Keratinocyte (primary cell): ENCODE measurements around the gene NUP54. TPM values are rescaled to one million over a fixed set of nuclear protein-coding genes. Genes with fewer than 3 reads are reported as not detected.
A peak's percentile ranks its signal among the peaks of the same experiment; 100 is the strongest.

Experiments used
- DNase-seq: peaks from one replicate; pipeline ENCODE4 v3.0.0-alpha.2; 2011; ENCODE audit warnings: low read depth, missing footprints, low spot score
- FAIRE-seq: peaks from 2 replicates; lab custom pipeline; 2011; peaks lifted over from hg19 to GRCh38; lab: Jason Lieb, UNC
- H2AFZ ChIP-seq: 2 replicates; pipeline ENCODE4 v1.6.0; 2012; ENCODE audit warnings: low read length, control low read depth, inconsistent platforms; ENCODE audit not compliant: control insufficient read depth
- H3K27ac ChIP-seq: 2 replicates; pipeline ENCODE4 v1.5.1; 2011; ENCODE audit warnings: low read length; ENCODE audit not compliant: control insufficient read depth, insufficient read depth
- H3K27me3 ChIP-seq: 3 replicates; pipeline ENCODE4 v1.6.0; 2011; ENCODE audit warnings: low read length; ENCODE audit not compliant: control insufficient read depth, insufficient read depth; ENCODE audit errors: extremely low read depth
- H3K36me3 ChIP-seq, 2 experiments: 2 replicates in 1 of 2; 3 replicates in 1 of 2; pipeline ENCODE4 v1.5.1; 2011; ENCODE audit warnings: low read length in 2 of 2, mild to moderate bottlenecking in 1 of 2; ENCODE audit not compliant: control insufficient read depth in 2 of 2, insufficient read depth in 2 of 2; ENCODE audit errors: extremely low read depth in 1 of 2
- H3K4me1 ChIP-seq: 3 replicates; pipeline ENCODE4 v1.5.1; 2011; ENCODE audit warnings: low read length; ENCODE audit not compliant: control insufficient read depth, insufficient read depth; ENCODE audit errors: extremely low read depth
- H3K4me2 ChIP-seq: 3 replicates; pipeline ENCODE4 v1.6.0; 2011; ENCODE audit warnings: low read depth, low read length; ENCODE audit not compliant: control insufficient read depth, insufficient read depth; ENCODE audit errors: extremely low read depth
- H3K4me3 ChIP-seq, 3 experiments: fragments of 200-600 bp in 1 of 3; sonication (generic) in 1 of 3; 2 replicates in 2 of 3; 3 replicates in 1 of 3; pipeline ENCODE4 v1.5.1; 2011 to 2016; ENCODE audit warnings: low read length in 3 of 3, mild to moderate bottlenecking in 3 of 3, control low read depth in 2 of 3, inconsistent platforms in 1 of 3, low read depth in 1 of 3, mixed read lengths in 1 of 3, mixed run types in 1 of 3, moderate library complexity in 1 of 3; ENCODE audit not compliant: control insufficient read depth in 2 of 3, insufficient read depth in 2 of 3; ENCODE audit errors: extremely low read depth in 1 of 3
- H3K79me2 ChIP-seq: 2 replicates; pipeline ENCODE4 v1.6.0; 2012; ENCODE audit warnings: low read length; ENCODE audit not compliant: control insufficient read depth, insufficient read depth
- H3K9ac ChIP-seq: 3 replicates; pipeline ENCODE4 v1.6.0; 2011; ENCODE audit warnings: low read length; ENCODE audit not compliant: control insufficient read depth, insufficient read depth; ENCODE audit errors: extremely low read depth
- H3K9me1 ChIP-seq: 3 replicates; pipeline ENCODE4 v1.6.0; 2011; ENCODE audit warnings: low read length; ENCODE audit not compliant: control insufficient read depth, insufficient read depth; ENCODE audit errors: extremely low read depth
- H3K9me3 ChIP-seq: 2 replicates; pipeline ENCODE4 v1.5.1; 2012; ENCODE audit warnings: low read depth, low read length; ENCODE audit not compliant: control insufficient read depth
- H4K20me1 ChIP-seq: 3 replicates; pipeline ENCODE4 v1.6.0; 2011; ENCODE audit warnings: low read length; ENCODE audit not compliant: control insufficient read depth, insufficient read depth; ENCODE audit errors: extremely low read depth
- CTCF ChIP-seq, 3 experiments: IDR thresholded peaks in 1 of 3; conservative IDR thresholded peaks in 1 of 3; optimal IDR thresholded peaks in 1 of 3; 2 replicates in 2 of 3; 3 replicates in 1 of 3; pipeline versions ENCODE3 to v1.5.1; 2011; ENCODE audit warnings: low read length in 3 of 3, mild to moderate bottlenecking in 3 of 3, moderate library complexity in 2 of 3, control low read depth in 1 of 3, inconsistent platforms in 1 of 3; ENCODE audit not compliant: insufficient read depth in 2 of 3; ENCODE audit errors: extremely low read depth in 1 of 3
- EZH2 ChIP-seq: IDR thresholded peaks from one replicate; pipeline ENCODE4 v1.6.1; 2012; ENCODE audit warnings: inconsistent platforms, mild to moderate bottlenecking, low read length, moderate library complexity
- dilution Hi-C: fragments of 300-500 bp; cut with MboI; formaldehyde crosslinking; loops from one replicate; pipeline ENCODE4 v1.7.0; 2020; ENCODE audit warnings: low sequenced_read_pairs; ENCODE audit not compliant: extremely low pct_ligation_motif_present
- polyA plus RNA-seq, 5 experiments: library from polyadenylated mRNA; depleted of rRNA in 3 of 5; stranded (reverse) in 3 of 5; stranded (forward) in 1 of 5; unstranded in 1 of 5; fragments of >200 nt; gene quantifications; 1 replicate in 1 of 5; 2 replicates in 3 of 5; 3 replicates in 1 of 5; pipeline versions ENCODE4 v1.2.1 to v1.2.3, GENCODE V29; 2011 to 2012; ENCODE audit warnings: missing spikeins in 2 of 5, low read depth in 1 of 5, low replicate concordance in 1 of 5

Gene NUP54
- polyA plus RNA-seq, 1 donor (not counting 4 experiments of a cell fraction or from before 2014, with no cell fraction given): 59.2 TPM

- Histone ChIP-seq H3K79me2 (no peaks in the 10 kb centered on the region), H2AFZ (no peak overlapping the region), H3K9me3 (no peaks in the 10 kb centered on the region), H3K9me1 (no peaks in the 10 kb centered on the region), H3K36me3 (no peaks in the 10 kb centered on the region), H3K27me3 (no peaks in the 10 kb centered on the region), H3K4me1 (no peaks in the 10 kb centered on the region), H3K4me3 (no peak overlapping the region), H3K9ac (no peak overlapping the region), H3K27ac (no peak overlapping the region), H4K20me1 (no peaks in the 10 kb centered on the region), H3K4me2 (no peak overlapping the region)
- DNase-seq (no peak), FAIRE-seq (no peak)
- TF ChIP-seq CTCF (optimal IDR thresholded peaks at IDR 0.05 in 1 of 3, IDR thresholded peaks at IDR 0.05 in 1 of 3, conservative IDR thresholded peaks at IDR 0.05 in 1 of 3; ENCODE audit: extremely low read depth in 1 of 3, insufficient read depth in 2 of 3, low read length in 3 of 3) (no peak), EZH2 (no peak)
- dilution Hi-C loops: no loop called here
These were observed 41.8 kb downstream of the NUP54 start for GRCh38 chr4:76106442-76106841.

GRCh38 chr4:76105652-76106051 lies 42.5 kb downstream of the NUP54 start:
- Histone ChIP-seq H4K20me1 (no peaks in the 10 kb centered on the region), H3K4me3 (no peak overlapping the region), H3K9me1 (no peaks in the 10 kb centered on the region), H3K4me2 (no peak overlapping the region), H3K79me2 (no peaks in the 10 kb centered on the region), H3K27ac (no peak overlapping the region), H3K36me3 (no peaks in the 10 kb centered on the region), H3K27me3 (no peaks in the 10 kb centered on the region), H3K9ac (no peak overlapping the region), H2AFZ (no peak overlapping the region), H3K9me3 (no peaks in the 10 kb centered on the region), H3K4me1 (no peaks in the 10 kb centered on the region)
- FAIRE-seq (no peak), DNase-seq (no peak)
- TF ChIP-seq EZH2: no peak
- TF ChIP-seq CTCF (optimal IDR thresholded peaks at IDR 0.05 in 1 of 3, IDR thresholded peaks at IDR 0.05 in 1 of 3, conservative IDR thresholded peaks at IDR 0.05 in 1 of 3; ENCODE audit: extremely low read depth in 1 of 3, insufficient read depth in 2 of 3, low read length in 3 of 3): peak in 1 of 3 experiments; percentile 4
- dilution Hi-C loops: no loop called here
